Stimulated activated CD4-positive, alpha-beta T cell treated with anti-CD3 and anti-CD28 coated beads, Interleukin-1b, Interleukin-23, amount 100 ng/mL, for 4 hours (primary cell): ENCODE data around the gene CSK.
"Not testable (repeated sequence)": the region's sequence is repeated elsewhere in the genome, so short reads cannot be mapped to it uniquely, and the experiment has no call there.

Source experiments
- DNase-seq, 2 donors: peaks; one replicate each; pipeline ENCODE4 v3.0.0-alpha.2; 2020; ENCODE audit warnings: low read depth in 2 of 2

The CSK gene

GRCh38 chr15:74781431-74782258 lies at the start of gene CSK:
Gene CSK, plus strand, starts transcription at chr15:74782080. Its CDS starts 16,218 bp downstream, at chr15:74798298.
- DNase-seq, result peak; percentile 68 to 77

GRCh38 chr15:74732846-74733245 lies 49.0 kb upstream of the CSK start:
- DNase-seq, result no peak

- DNase-seq, result no peak
Observed at GRCh38 chr15:74733269-74733668, 48.6 kb upstream of the CSK start.

GRCh38 chr15:74735305-74735704 lies 46.6 kb upstream of the CSK start:
- DNase-seq, result no peak

GRCh38 chr15:74738239-74738638 lies 43.6 kb upstream of the CSK start:
- DNase-seq, result not testable (repeated sequence)

- no peak for DNase-seq
Observed at GRCh38 chr15:74742422-74742821, 39.5 kb upstream of the CSK start.

GRCh38 chr15:74746389-74746788 lies 35.5 kb upstream of the CSK start:
- no peak for DNase-seq

GRCh38 chr15:74748322-74748946 lies 33.4 kb upstream of the CSK start, which contains the start of gene CYP1A2:
Gene CYP1A2, plus strand, starts transcription at chr15:74748845. Its CDS starts 894 bp downstream, at chr15:74749739.
- DNase-seq, result no peak

- DNase-seq, result no peak
Observed at GRCh38 chr15:74749832-74750231, 32.0 kb upstream of the CSK start.

- DNase-seq, result no peak
Observed at GRCh38 chr15:74750751-74751150, 31.1 kb upstream of the CSK start.

- no peak for DNase-seq
Observed at GRCh38 chr15:74752011-74752410, 29.9 kb upstream of the CSK start.

- DNase-seq, result no peak
Observed at GRCh38 chr15:74752531-74752930, 29.3 kb upstream of the CSK start.

GRCh38 chr15:74754593-74755215 lies 27.2 kb upstream of the CSK start:
- DNase-seq, result no peak

GRCh38 chr15:74758736-74759135 lies 23.1 kb upstream of the CSK start:
- DNase-seq, result no peak

- DNase-seq, result no peak
Observed at GRCh38 chr15:74762791-74763150, 19.1 kb upstream of the CSK start.

- DNase-seq, result no peak
Observed at GRCh38 chr15:74763416-74763815, 18.5 kb upstream of the CSK start.

- no peak for DNase-seq
Observed at GRCh38 chr15:74767167-74768098, 14.4 kb upstream of the CSK start.

- no peak for DNase-seq
Observed at GRCh38 chr15:74768099-74768770, 13.6 kb upstream of the CSK start.

GRCh38 chr15:74768771-74769342 lies 13.0 kb upstream of the CSK start:
- DNase-seq, result peak; percentile 58 to 60

GRCh38 chr15:74769463-74770025 lies 12.3 kb upstream of the CSK start:
- no peak for DNase-seq
